Ovary (tissue), 9 donors: ENCODE results near the gene RSU1. TPM values are rescaled to one million over a fixed set of nuclear protein-coding genes. Genes with fewer than 3 reads are reported as not detected.

Experiments
- DNase-seq, 5 donors: peaks; one replicate each; pipeline ENCODE4 v3.0.0-alpha.2; 2019 to 2020
- H3K27ac ChIP-seq, 2 donors: fragments of 200-600 bp; one replicate each; pipeline versions ENCODE4 v1.5.1 to v1.8.0; 2019 to 2022
- H3K27me3 ChIP-seq: fragments of 200-600 bp; one replicate; pipeline ENCODE4 v1.8.0; 2022
- H3K36me3 ChIP-seq: fragments of 200-600 bp; sonication (generic); one replicate; pipeline ENCODE4 v1.5.1; 2019
- H3K4me1 ChIP-seq: one replicate; pipeline ENCODE4 v1.8.1; 2013; ENCODE audit warnings: mild to moderate bottlenecking, moderate library complexity; ENCODE audit not compliant: insufficient read depth
- H3K4me3 ChIP-seq: fragments of 200-600 bp; sonication (generic); one replicate; pipeline ENCODE4 v1.5.1; 2017
- H3K9me3 ChIP-seq, 2 donors: fragments of 200-600 bp in 1 of 2; sonication (generic) in 1 of 2; one replicate each; pipeline versions ENCODE4 v1.5.1 to v1.8.1; 2013 to 2019; ENCODE audit warnings: mild to moderate bottlenecking in 1 of 2, moderate library complexity in 1 of 2
- EP300 ChIP-seq: sonication (generic); formaldehyde crosslinking; IDR thresholded peaks from one replicate; pipeline ENCODE4 v1.6.1; 2017; ENCODE audit warnings: antibody characterized with exemption
- POLR2A ChIP-seq: fragments of 450-650 bp; IDR thresholded peaks from one replicate; pipeline ENCODE4 v1.6.1; 2017; ENCODE audit warnings: antibody characterized with exemption, mild to moderate bottlenecking, moderate library complexity
- WGBS, 3 donors: extraction: QIAGEN DNeasy Blood & Tissue Kit in 1 of 3; methylation state at CpG; one replicate each; pipeline versions ENCODE4 v1.1.5 to v1.1.7; 2013 to 2017; 5-methylcytosine and 5-hydroxymethylcytosine counted together
- intact Hi-C, 4 donors: fragments of 100-400 bp; cut with DNase I; formaldehyde crosslinking; loops; one replicate each; pipeline versions ENCODE4 v1.11.0 to v1.15.1; 2022 to 2023
- polyA plus RNA-seq, 2 donors: library from polyadenylated mRNA; stranded (reverse); fragments of 200-250 nt in 1 of 2; fragments of 350-450 nt in 1 of 2; fragmentation: Illumina TruSeq in 1 of 2; extraction: RNeasy Lipid Tissue Mini Kit (QIAGEN cat#74804) in 1 of 2; gene quantifications; one replicate each; pipeline ENCODE4 v1.2.3, GENCODE V29; 2013 to 2014
- total RNA-seq, 7 donors: library from RNA; depleted of rRNA in 2 of 7; stranded (reverse); fragments of >200 nt in 2 of 7; fragmentation: NEBNext Ultra II Directional in 3 of 7; extraction: Animal tissue kit (Norgen Biotek cat#: 25700) in 3 of 7; gene quantifications; one replicate each; pipeline versions ENCODE4 v1.1.0 to v1.2.4, GENCODE V29; 2016 to 2023
- TF ChIP-seq, protein P1 (sequence below), 3 donors: fragments of 450-650 bp in 2 of 3; fragments of 200-600 bp in 1 of 3; IDR thresholded peaks; one replicate each; pipeline versions ENCODE4 v1.5.1 to v1.8.0; 2016 to 2022; ENCODE audit warnings: antibody characterized with exemption in 3 of 3, mild to moderate bottlenecking in 1 of 3
- donor health status: DM: no; HTN: no; CAD: no; lungs with moderate emphysema.
- donor health status: DM: no; HTN: no; CAD: no.
- donor health status: Bipolar disorder and iron deficiency.
- donor health status: DM: yes; HTN: yes; CAD: no.
- donor health status: DM: no; HTN: no; CAD: no.
- donor health status: DM: yes; HTN: yes; CAD: no.

RSU1 gene
- total and polyA plus RNA-seq, 9 donors = 30.1 to 184 (median 70.3) TPM

DNA sequence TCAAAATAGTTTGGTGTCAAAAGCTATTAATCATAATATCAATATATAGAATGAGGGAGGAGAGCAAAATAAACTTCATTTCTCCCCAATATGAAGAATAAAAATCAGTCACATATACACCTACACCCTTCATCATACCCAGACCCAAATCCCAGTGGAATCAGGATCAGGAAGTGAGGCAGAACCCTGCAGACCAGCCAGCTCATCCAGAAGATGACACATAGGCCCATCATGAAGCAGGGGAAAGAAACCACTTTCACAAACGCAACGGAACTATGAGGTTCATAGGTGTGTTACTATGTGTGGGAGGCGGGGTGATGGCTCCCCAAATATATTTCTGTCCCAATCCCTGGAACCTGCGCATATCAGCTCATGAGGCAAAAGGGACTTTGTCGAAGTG, 89.0 kb downstream of the RSU1 start:
- H3K27me3 ChIP-seq = no peaks in the 10 kb centered on the region
- 97 to 98% (median 98%) methylated on average over 5 of the region's 5 CpGs for WGBS, 3 donors
- H3K4me1 ChIP-seq = no peaks in the 10 kb centered on the region
- no peak overlapping the region for H3K4me3 ChIP-seq
- H3K9me3 ChIP-seq = no peaks in the 10 kb centered on the region
- no peaks in the 10 kb centered on the region for H3K36me3 ChIP-seq
- no peak overlapping the region for H3K27ac ChIP-seq
- TF ChIP-seq POLR2A (no peak), EP300 (no peak)
- TF ChIP-seq, protein P1, sequence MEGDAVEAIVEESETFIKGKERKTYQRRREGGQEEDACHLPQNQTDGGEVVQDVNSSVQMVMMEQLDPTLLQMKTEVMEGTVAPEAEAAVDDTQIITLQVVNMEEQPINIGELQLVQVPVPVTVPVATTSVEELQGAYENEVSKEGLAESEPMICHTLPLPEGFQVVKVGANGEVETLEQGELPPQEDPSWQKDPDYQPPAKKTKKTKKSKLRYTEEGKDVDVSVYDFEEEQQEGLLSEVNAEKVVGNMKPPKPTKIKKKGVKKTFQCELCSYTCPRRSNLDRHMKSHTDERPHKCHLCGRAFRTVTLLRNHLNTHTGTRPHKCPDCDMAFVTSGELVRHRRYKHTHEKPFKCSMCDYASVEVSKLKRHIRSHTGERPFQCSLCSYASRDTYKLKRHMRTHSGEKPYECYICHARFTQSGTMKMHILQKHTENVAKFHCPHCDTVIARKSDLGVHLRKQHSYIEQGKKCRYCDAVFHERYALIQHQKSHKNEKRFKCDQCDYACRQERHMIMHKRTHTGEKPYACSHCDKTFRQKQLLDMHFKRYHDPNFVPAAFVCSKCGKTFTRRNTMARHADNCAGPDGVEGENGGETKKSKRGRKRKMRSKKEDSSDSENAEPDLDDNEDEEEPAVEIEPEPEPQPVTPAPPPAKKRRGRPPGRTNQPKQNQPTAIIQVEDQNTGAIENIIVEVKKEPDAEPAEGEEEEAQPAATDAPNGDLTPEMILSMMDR (IDR thresholded peaks at IDR 0.05) = no peak
- intact Hi-C loops = no loop called here
- no peak for DNase-seq

DNA sequence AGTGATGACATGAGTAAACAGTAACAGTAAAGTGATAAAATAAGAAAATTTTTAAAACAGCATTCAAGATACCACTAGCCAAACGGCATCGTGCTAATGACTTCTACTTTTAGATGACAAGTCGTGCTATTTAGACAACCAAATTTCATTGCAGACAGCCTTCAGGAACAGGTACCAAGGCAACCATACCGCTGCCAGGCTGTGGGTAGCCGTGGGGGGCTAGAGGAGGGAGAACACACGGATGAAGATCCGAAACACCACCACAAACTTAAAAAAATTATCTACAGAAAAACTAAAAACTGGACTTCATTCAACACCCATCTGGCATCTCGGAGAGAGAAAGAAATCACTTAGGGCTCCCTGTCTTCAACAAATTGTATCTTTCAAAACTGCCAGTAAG, 89.6 kb downstream of the RSU1 start:
- no peaks in the 10 kb centered on the region for H3K36me3 ChIP-seq
- H3K4me3 ChIP-seq = no peak overlapping the region
- no peaks in the 10 kb centered on the region for H3K4me1 ChIP-seq
- no peaks in the 10 kb centered on the region for H3K9me3 ChIP-seq
- TF ChIP-seq POLR2A (no peak), EP300 (no peak)
- no peak overlapping the region for H3K27ac ChIP-seq
- intact Hi-C loops = no loop called here
- 94 to 98% (median 95%) methylated on average over 8 of the region's 8 CpGs for WGBS, 3 donors
- no peak for DNase-seq
- H3K27me3 ChIP-seq = no peaks in the 10 kb centered on the region

DNA sequence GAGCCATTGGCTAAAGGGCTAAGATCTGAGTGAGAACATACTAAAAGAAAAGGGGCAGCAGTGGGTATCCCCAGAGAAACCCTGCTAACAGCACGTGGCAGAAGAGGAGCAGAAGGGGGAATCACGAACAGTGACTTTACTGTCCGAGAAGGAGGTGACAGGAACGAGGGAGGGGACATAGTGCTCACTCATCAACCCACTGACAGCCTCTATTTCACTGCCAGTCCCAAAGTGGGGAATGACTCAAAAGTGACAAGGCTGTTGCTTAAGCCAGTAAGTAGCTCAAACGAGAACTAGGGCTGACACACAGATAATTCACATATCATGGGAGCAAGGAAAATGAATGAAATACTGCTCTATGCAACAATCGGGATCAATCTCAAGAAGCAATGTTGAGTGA, 92.7 kb downstream of the RSU1 start:
- TF ChIP-seq EP300 (no peak), POLR2A (no peak)
- TF ChIP-seq, protein P1 (IDR thresholded peaks at IDR 0.05) = no peak
- no peak overlapping the region for H3K27ac ChIP-seq
- DNase-seq = no peak
- 77 to 86% (median 85%) methylated on average over 6 of the region's 6 CpGs for WGBS, 3 donors
- no peaks in the 10 kb centered on the region for H3K27me3 ChIP-seq
- H3K4me1 ChIP-seq = no peaks in the 10 kb centered on the region
- no peak overlapping the region for H3K4me3 ChIP-seq
- no peaks in the 10 kb centered on the region for H3K9me3 ChIP-seq
- H3K36me3 ChIP-seq = no peaks in the 10 kb centered on the region
- intact Hi-C loops = no loop called here

- Histone ChIP-seq H3K9me3 (no peaks in the 10 kb centered on the region), H3K4me1 (no peaks in the 10 kb centered on the region), H3K27ac (no peak overlapping the region), H3K36me3 (no peaks in the 10 kb centered on the region), H3K4me3 (no peak overlapping the region), H3K27me3 (no peaks in the 10 kb centered on the region)
- intact Hi-C loops = no loop called here
- TF ChIP-seq, protein P1 (IDR thresholded peaks at IDR 0.05) = no peak
- TF ChIP-seq POLR2A (no peak), EP300 (no peak)
- 94 to 97% (median 96%) methylated on average over 2 of the region's 2 CpGs for WGBS, 3 donors
- no peak for DNase-seq
Measured at GRCh38 chr10:16720812-16721211, 96.4 kb downstream of the RSU1 start.

DNA sequence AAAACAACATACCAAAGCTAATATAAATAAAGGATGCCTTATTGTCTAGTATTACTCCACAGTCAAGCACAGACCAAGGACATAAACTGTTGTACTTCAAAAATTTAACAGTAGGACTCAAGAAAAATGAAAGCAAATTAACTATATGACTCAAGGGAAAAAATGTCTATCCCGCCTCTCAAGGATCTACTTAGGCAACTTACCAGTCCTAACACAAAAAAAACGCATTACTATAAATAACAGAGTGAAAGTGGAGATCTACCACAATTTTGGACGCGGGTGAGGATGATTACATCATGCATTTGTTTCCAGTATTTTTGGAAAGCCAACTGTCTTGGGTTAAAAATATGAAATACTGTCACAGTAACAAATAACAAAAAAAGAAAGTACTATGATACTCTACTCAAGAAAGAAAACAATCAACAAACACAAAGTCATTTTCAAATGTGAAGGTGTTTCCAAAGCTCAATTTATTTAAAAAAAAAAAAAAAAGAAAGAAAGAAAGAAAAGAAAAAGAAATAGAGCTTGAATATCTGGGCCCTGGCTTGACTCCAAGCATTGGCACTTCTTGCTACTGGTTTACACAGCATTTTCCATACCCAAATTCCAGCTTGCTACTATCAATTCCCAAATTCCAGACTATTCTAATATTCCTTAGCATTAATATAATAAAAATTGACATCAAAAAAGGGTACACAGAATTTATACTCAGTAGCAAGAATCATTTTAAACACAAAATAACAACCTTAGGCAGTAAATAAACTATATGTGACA, 99.4 kb downstream of the RSU1 start:
- 32 to 46% (median 40%) methylated on average over 4 of the region's 4 CpGs for WGBS, 3 donors
- intact Hi-C loops = no loop called here
- no peaks in the 10 kb centered on the region for H3K4me1 ChIP-seq

More for the DNA sequence above, 99.4 kb downstream of the RSU1 start:
- DNase-seq = no peak
- H3K9me3 ChIP-seq = no peaks in the 10 kb centered on the region
- no peak for TF ChIP-seq POLR2A
- TF ChIP-seq, protein P1 (IDR thresholded peaks at IDR 0.05) = no peak
- no peak for TF ChIP-seq EP300
- no peak overlapping the region for H3K27ac ChIP-seq
- H3K36me3 ChIP-seq = no peaks in the 10 kb centered on the region
- no peaks in the 10 kb centered on the region for H3K27me3 ChIP-seq
- no peak overlapping the region for H3K4me3 ChIP-seq
